ENCODE data around the gene MYO3B.
A peak's percentile ranks its signal among the peaks of the same experiment; 100 is the strongest.
"Not testable (repeated sequence)": the region's sequence is repeated elsewhere in the genome, so short reads cannot be mapped to it uniquely, and the experiment has no call there.

The MYO3B gene

GRCh38 chr2:170341684-170342623, 164.0 kb downstream of the MYO3B start:
- no peak for DNase-seq (ENCODE audit: low spot score)

- no peak for DNase-seq (ENCODE audit: low spot score)
Observed at GRCh38 chr2:170344663-170345346, 166.9 kb downstream of the MYO3B start.

- no peak for DNase-seq (ENCODE audit: low spot score)
Observed at GRCh38 chr2:170345607-170346006, 167.7 kb downstream of the MYO3B start.

GRCh38 chr2:170349269-170349668, 171.3 kb downstream of the MYO3B start:
- DNase-seq (ENCODE audit: low spot score): not testable (repeated sequence)

GRCh38 chr2:170350929-170351826, 173.2 kb downstream of the MYO3B start:
- DNase-seq (ENCODE audit: low spot score): no peak

- DNase-seq (ENCODE audit: low spot score): no peak
Observed at GRCh38 chr2:170353723-170354122, 175.8 kb downstream of the MYO3B start.

DNA sequence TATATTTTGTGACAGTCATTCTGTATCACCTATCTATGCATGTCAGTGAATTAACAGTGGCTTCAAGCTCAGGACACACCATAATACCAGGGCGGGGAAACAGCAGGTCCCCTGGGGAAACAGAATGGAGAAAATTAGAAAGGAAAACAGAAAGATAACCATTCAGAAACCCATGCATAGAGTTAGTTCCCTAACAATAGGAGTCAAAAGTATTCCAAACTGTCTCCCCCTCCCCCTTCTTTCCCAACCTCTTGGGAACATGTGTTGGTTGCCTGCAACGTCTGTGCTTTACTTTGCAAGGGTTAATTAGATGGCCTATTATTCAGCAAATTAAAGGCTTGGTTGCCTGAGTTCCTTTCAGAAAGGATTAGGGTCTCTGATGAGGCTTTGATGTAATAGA, 176.4 kb downstream of the MYO3B start:
- DNase-seq (ENCODE audit: low spot score): no peak

DNA sequence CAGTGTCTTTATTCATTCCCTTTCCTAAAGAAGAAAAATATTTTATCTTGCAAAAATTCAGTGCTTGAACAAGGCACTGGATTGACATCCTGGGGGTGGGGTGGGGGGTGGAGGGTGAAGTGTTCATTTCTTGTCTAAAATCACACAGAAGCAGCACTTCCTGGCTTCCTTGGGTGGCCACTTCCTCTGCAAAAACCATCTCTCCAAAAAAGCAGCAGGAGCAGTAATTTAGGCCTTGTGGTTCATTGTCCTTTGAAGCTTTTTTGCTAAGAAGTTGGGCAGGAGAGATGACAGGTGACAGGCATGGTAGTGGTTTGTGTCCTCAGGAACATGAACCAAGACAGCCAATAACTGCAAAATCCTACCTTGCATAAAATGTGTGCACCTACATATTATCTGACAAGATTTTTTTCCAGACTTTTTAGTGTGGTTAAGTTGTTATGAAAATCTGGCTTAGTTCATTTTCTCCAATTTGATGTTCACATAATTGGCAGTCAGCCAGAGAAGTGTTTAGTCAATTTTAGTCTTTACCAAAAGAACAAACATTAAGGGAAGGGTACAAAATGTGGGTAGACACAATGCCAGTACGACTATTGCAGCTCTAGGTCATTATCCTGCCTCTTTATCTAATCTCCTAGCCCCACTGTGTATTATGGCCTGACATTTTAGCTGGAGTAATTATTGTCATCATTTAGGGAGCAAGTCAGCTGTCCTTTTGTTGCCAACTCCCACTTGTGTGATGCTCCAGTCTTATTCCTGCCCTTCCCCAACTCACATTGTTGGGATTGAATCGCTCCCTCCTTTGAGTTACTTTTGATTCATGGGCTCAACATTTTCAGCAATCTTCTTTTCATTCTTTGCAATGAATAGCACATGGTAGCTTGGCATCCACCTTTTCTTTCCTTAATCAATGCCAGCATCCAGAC, 177.2 kb downstream of the MYO3B start:
- no peak for DNase-seq (ENCODE audit: low spot score)

GRCh38 chr2:170359466-170359865, 181.5 kb downstream of the MYO3B start:
- DNase-seq (ENCODE audit: low spot score): no peak

DNA sequence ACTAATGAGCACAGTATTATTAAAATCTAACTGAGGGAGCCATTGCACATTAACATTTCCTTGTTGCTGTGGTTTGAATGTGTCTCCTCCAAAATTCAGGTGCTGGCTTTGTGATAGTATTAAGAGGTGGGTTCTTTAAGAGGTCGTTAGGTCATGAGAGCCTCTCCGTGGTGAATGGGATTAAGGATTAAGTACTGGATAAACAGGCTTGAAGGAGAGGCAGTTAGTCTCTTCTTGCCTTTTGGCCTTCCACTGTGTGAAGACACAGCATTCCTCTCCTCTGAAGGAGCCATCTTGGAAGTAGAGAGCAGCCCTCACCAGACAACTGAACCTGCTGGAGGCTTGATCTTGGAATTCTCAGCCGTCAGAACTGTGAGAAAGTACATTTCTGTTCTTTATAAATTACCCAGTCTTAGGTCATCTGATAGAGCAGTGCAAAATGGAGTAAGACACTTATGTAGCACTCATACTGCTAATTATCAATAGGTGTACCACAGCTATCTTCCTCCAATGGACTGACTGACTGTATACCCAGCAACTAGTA, 182.7 kb downstream of the MYO3B start:
- DNase-seq (ENCODE audit: low spot score): no peak

- peak; percentile 21 for DNase-seq (ENCODE audit: low spot score)
Observed at GRCh38 chr2:170361090-170361936, 183.4 kb downstream of the MYO3B start.

- DNase-seq (ENCODE audit: low spot score): no peak
Observed at GRCh38 chr2:170362313-170362870, 184.4 kb downstream of the MYO3B start.

GRCh38 chr2:170362871-170363631, 185.1 kb downstream of the MYO3B start:
- DNase-seq (ENCODE audit: low spot score): no peak

DNA sequence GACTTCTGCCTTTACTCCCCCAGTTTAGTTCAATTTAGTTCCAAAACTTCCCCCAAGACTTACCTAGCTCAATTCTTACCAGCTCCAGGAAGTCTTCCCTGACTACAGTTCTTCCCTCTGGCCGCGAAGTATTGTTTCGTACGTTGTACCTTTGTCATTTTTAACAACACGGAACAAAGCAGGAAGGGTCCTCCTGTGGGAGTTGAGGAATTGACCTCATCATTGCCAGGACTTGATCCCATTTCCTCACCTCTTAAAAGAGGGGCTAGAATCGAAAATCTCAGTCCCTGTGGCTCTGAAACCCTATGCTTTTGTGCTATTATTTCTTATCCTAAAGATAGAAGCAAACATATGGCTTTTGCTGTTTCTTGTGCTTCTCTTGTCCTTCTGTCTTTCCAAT, 187.1 kb downstream of the MYO3B start:
- no peak for DNase-seq (ENCODE audit: low spot score)

GRCh38 chr2:170365686-170366085, 187.7 kb downstream of the MYO3B start:
- DNase-seq (ENCODE audit: low spot score): no peak

DNA sequence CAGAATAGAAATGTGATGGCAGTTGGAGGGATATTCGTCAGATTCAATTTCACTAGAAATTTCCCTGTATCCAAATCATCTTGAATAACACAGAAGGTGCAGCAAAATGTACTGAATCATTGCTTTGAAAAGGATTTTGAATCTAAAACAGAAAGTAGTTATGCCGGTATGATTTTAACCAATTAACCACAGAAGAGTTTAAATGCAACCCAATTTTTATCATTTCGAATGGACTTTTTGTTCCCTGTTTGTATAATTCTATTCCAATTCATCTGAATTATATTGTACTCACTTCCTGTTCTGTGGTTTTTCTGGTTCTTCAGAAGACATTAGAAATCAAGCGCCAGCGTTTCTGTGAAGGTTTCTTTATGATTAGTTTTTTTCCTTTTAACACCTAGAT, 190.4 kb downstream of the MYO3B start:
- DNase-seq (ENCODE audit: low spot score): no peak

DNA sequence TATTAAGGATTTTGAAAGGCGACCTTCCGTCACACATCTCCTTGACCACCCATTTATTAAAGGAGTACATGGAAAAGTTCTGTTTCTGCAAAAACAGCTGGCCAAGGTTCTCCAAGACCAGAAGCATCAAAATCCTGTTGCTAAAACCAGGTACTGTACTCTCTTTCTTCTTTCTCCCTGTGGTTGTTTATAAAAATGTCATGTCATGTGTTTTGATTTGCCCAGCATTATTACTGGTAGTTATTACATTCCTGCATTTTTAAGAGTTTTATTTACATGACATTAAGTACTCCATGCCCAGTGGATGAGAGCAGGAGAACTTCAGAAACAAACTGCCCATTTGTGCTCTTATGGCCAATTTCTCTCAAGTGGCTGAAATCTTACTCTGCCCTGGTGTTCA, 191.3 kb downstream of the MYO3B start:
- no peak for DNase-seq (ENCODE audit: low spot score)

- DNase-seq (ENCODE audit: low spot score): no peak
Observed at GRCh38 chr2:170369894-170370293, 191.9 kb downstream of the MYO3B start.
